HG03571 (cell line): ENCODE results near the gene CGREF1.

Experiments
- ATAC-seq: cut with Tn5 transposase; IDR thresholded peaks from one replicate; pipeline ENCODE4 v1.9.1; 2021; ENCODE audit not compliant: unreplicated experiment

The CGREF1 gene

GRCh38 chr2:27118525-27119329 is at the start of gene CGREF1:
Gene CGREF1 (minus strand): TSS chr2:27119128. CDS start chr2:27104366, 14,762 bp downstream.
- ATAC-seq = no peak

GRCh38 chr2:27164960-27165763 is 46.2 kb upstream of the CGREF1 start:
- no peak for ATAC-seq

- no peak for ATAC-seq
These were observed 43.5 kb upstream of the CGREF1 start for GRCh38 chr2:27162151-27163121.

- ATAC-seq = no peak
These were observed 41.3 kb upstream of the CGREF1 start for GRCh38 chr2:27160191-27160590.

GRCh38 chr2:27159271-27159670 is 40.3 kb upstream of the CGREF1 start:
- ATAC-seq = no peak

GRCh38 chr2:27158468-27158867 is 39.5 kb upstream of the CGREF1 start:
- no peak for ATAC-seq

- no peak for ATAC-seq
These were observed 36.2 kb upstream of the CGREF1 start for GRCh38 chr2:27155069-27155520.

- ATAC-seq = no peak
These were observed 35.6 kb upstream of the CGREF1 start for GRCh38 chr2:27154488-27154887.

GRCh38 chr2:27152796-27153464 is 34.0 kb upstream of the CGREF1 start:
- ATAC-seq = no peak

- no peak for ATAC-seq
These were observed 33.3 kb upstream of the CGREF1 start for GRCh38 chr2:27152102-27152795.

- ATAC-seq = no peak
These were observed 31.8 kb upstream of the CGREF1 start for GRCh38 chr2:27150639-27151230.

GRCh38 chr2:27149570-27150405 is 30.9 kb upstream of the CGREF1 start:
- no peak for ATAC-seq

- ATAC-seq = no peak
These were observed 30.0 kb upstream of the CGREF1 start, which contains the start of gene TCF23 for GRCh38 chr2:27148801-27149439. Gene TCF23 (plus strand): TSS chr2:27149004. CDS start chr2:27149134, 130 bp downstream.

- ATAC-seq = no peak
These were observed 29.0 kb upstream of the CGREF1 start for GRCh38 chr2:27147935-27148334.

- no peak for ATAC-seq
These were observed 26.8 kb upstream of the CGREF1 start for GRCh38 chr2:27145682-27146081.

GRCh38 chr2:27143285-27143684 is 24.4 kb upstream of the CGREF1 start:
- ATAC-seq = no peak

GRCh38 chr2:27139310-27139709 is 20.4 kb upstream of the CGREF1 start, which contains the start of gene PRR30:
Gene PRR30 (minus strand): TSS chr2:27139410. CDS start chr2:27138329, 1,081 bp downstream.
- no peak for ATAC-seq

- no peak for ATAC-seq
These were observed 19.2 kb upstream of the CGREF1 start for GRCh38 chr2:27138111-27138510.
